ENCODE measurements around the gene NET1. TPM values are rescaled to one million over a fixed set of nuclear protein-coding genes. Genes with fewer than 3 reads are reported as not detected.

NET1 gene
- total RNA-seq, 4 donors from 2014 or later, result 80.7 to 201 (median 139) TPM

DNA sequence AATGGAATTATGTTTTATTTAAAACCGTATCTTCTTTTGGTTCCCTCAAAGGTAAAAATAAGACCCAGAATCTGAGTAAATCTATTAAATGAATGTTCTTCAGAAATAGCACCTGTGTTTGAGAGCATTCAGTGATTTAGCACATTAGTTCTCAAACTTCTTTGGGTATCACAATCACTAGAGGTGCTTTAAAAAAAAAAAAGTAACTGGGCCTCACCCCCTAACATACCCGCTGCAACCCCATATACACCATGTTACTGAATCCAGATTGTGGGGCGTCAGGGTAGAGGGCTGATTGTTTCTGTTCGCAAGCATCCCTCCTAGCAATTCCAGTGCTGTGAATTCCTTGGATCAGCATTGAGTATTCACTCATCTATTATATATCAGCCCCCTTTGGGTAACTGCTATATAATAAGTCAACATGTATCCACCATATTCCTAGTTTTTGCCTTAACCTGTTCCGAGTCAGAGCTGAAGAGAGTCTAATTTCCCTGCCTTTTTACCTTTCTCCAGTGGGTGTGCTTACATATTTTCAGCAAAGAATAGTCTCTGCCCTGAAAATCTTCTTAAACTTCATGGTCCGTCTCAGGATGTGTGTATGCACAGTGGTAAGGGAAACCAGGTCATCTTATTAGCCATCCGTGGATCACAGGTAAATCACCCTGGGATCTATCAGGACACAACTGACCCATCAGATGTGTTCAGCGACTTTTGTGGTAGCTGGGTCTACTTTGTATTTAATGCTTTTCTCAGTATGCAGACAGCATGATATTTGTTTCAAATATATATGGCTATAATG, 46.8 kb downstream of the NET1 start:
- TF ChIP-seq, protein P1, sequence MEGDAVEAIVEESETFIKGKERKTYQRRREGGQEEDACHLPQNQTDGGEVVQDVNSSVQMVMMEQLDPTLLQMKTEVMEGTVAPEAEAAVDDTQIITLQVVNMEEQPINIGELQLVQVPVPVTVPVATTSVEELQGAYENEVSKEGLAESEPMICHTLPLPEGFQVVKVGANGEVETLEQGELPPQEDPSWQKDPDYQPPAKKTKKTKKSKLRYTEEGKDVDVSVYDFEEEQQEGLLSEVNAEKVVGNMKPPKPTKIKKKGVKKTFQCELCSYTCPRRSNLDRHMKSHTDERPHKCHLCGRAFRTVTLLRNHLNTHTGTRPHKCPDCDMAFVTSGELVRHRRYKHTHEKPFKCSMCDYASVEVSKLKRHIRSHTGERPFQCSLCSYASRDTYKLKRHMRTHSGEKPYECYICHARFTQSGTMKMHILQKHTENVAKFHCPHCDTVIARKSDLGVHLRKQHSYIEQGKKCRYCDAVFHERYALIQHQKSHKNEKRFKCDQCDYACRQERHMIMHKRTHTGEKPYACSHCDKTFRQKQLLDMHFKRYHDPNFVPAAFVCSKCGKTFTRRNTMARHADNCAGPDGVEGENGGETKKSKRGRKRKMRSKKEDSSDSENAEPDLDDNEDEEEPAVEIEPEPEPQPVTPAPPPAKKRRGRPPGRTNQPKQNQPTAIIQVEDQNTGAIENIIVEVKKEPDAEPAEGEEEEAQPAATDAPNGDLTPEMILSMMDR (IDR thresholded peaks at IDR 0.05), result no peak
- no peak for ATAC-seq (ENCODE audit: low FRiP score)
- no peak for DNase-seq (ENCODE audit: low spot score)

DNA sequence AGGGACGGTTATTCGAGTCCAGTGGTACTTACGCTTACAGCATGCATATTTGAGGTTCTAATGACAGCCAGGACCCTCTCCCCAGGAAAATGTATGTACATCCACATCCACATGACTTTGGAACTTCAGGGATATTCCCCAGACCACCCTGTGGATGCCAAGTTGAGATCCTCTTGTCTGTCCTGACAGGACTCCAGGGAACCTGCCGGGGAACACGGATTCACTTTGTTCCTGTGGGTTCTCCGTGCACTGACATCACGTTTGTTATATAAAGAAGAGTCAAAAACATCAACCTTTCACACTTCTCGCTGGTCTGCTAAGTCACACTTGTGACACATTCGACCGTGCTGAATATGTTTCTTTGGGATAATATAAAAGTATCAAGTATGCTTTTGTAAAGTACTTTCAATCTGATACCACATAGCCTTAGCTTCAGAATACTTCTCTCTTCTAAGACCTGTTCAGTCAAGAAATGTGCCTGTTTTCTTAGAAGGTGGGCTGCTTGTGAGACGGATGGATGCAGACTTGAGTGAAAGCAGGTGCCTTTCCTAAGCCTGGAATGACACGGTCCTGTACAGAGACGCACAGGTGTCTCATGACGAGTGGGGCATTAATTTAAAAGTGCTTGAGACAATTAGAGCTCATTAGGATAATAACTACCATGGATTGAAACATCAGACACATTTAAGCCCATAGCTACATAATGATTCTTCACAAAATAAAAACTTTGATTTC, 48.3 kb downstream of the NET1 start:
- ATAC-seq (ENCODE audit: low FRiP score), result no peak
- no peak for DNase-seq (ENCODE audit: low spot score)
- TF ChIP-seq, protein P1 (IDR thresholded peaks at IDR 0.05), result no peak

DNA sequence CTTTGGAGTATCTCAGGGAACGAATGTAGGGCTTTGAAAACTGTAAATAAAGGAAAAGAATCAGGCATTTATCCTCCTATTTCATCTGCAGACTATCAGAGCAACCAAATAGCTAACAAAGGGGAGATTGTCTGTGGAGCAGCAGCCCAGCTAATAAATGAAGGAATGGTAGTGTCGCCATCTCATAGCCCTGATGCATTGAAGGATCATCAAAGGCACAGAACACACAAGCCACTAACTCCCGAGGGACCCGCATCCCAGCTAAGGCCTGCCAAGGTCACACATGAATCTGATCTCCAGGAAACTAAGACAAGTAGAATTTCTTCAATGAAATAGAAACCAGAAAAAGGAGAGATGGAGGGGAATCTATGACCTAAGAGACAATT, 48.8 kb downstream of the NET1 start:
- DNase-seq (ENCODE audit: low spot score), result no peak

DNA sequence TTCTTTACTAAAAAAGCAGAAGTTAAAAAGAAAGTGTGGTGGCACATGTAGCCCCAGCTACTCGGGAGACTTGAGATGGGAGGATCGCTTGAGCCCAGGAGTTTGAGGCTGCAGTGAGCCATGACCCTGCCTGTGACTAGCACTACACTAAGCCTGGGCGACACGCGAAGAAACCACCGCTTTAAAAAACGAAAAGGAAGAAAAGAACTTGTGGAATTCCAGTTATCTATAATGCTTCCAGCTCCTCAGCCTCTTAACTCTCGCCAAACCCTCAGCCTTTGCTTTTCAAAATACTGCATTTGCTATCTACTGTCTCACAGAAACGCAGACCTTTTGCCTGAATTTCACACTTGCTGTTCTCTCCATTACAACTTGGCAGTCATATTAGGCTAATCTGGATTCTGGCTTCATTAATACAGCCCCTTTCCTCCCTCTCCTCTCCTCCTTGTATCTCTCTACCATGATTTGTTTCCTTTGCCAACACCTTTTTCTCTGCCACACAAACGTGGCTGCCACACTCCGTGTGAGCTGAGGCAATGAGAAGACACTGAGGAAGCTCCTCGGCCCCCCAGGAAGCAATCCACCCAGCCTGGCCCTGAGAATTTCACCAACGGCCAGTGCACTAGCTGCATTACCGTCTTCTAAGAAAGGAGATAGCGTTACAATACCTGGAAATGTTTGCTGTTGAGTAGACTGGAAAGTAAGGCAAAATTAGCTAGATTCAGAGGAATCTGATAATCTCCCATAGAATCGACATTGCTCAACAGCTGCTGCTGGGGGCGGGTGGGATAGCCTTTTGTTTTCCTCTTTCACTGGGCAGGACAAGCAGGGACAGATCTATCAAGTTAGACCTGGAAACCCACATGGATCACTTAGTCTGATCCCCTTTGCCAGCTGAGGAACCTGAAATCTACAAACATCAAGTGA, 49.8 kb downstream of the NET1 start:
- DNase-seq (ENCODE audit: low spot score), result no peak

More for the DNA sequence above, 48.8 kb downstream of the NET1 start:
- TF ChIP-seq, protein P1 (IDR thresholded peaks at IDR 0.05), result no peak
- no peak for ATAC-seq (ENCODE audit: low FRiP score)

DNA sequence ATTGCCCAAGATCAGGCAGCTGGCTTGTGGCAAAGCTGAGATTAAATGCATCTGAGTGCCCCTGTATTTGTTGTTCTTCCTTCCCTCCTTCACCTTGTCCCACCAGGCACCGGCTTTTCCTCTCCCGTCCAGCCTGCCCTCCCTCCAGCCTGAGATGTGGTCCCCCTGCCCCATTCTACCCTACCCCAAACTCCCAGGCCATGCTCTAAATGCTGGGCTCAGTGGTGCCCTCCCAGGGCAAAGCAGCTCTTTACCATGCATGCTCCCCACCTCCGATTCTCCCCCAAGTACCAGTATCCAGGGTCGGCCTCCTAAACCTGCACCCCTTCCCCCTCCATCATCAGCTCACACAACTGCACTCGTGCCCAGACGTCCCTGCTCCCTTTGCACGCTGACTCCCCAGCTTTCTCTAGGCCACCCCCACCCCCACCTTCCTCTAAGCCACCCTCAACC, 50.5 kb downstream of the NET1 start:
- TF ChIP-seq, protein P1 (IDR thresholded peaks at IDR 0.05), result no peak
- no peak for ATAC-seq (ENCODE audit: low FRiP score)
- DNase-seq (ENCODE audit: low spot score), result no peak

More for the DNA sequence above, 49.8 kb downstream of the NET1 start:
- peak; percentile 32 for ATAC-seq (ENCODE audit: low FRiP score)
- TF ChIP-seq, protein P1 (IDR thresholded peaks at IDR 0.05), result no peak

DNA sequence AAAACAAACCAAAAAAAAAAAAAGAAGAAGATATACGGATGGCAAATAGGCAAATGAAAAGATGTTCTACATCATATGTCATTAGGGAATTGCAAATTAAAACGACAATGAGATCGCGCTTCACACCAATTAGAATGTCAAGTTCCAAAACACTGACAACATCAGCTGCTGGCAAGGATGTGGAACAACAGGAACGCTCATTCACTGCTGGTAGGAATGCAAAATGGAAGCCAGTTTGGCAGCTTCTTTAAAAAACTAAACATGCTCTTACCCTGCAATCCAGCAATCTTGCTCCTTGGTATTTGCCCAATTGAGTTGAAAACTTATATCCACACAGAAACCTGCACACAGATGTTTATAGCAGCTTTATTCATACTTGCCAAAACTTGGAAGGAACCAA, 52.2 kb downstream of the NET1 start:
- TF ChIP-seq, protein P1 (IDR thresholded peaks at IDR 0.05), result no peak
- DNase-seq (ENCODE audit: low spot score) (no peak), ATAC-seq (ENCODE audit: low FRiP score) (no peak)

All from omental fat pad (tissue), 4 donors.